HG03354 (cell line): Measurements from ENCODE around the gene SLC29A1.

ENCODE experiments used
- ATAC-seq: cut with Tn5 transposase; IDR thresholded peaks from one replicate; pipeline ENCODE4 v1.9.1; 2021; ENCODE audit warnings: mild to moderate bottlenecking; ENCODE audit not compliant: unreplicated experiment, poor library complexity, severe bottlenecking

The SLC29A1 gene

GRCh38 chr6:44262467-44263353 lies 39.3 kb downstream of the SLC29A1 start:
- ATAC-seq: no peak

- ATAC-seq: peak; percentile 17
Measured at GRCh38 chr6:44263354-44264100, 40.1 kb downstream of the SLC29A1 start.

- peak; percentile 44 for ATAC-seq
Measured at GRCh38 chr6:44264154-44265006, 41.0 kb downstream of the SLC29A1 start.

- peak; percentile 45 for ATAC-seq
Measured at GRCh38 chr6:44265007-44265721, 41.8 kb downstream of the SLC29A1 start, which contains the start of gene NFKBIE. Gene NFKBIE, minus strand, starts transcription at chr6:44265551. Its CDS starts 205 bp downstream, at chr6:44265346.

GRCh38 chr6:44265722-44266233 lies 42.4 kb downstream of the SLC29A1 start:
- ATAC-seq: no peak

- ATAC-seq: no peak
Measured at GRCh38 chr6:44266347-44266746, 43.0 kb downstream of the SLC29A1 start.

GRCh38 chr6:44267252-44267651 lies 43.9 kb downstream of the SLC29A1 start:
- no peak for ATAC-seq

- ATAC-seq: no peak
Measured at GRCh38 chr6:44268095-44268628, 44.8 kb downstream of the SLC29A1 start.

GRCh38 chr6:44269178-44269920 lies 46.0 kb downstream of the SLC29A1 start:
- no peak for ATAC-seq

- ATAC-seq: no peak
Measured at GRCh38 chr6:44269921-44270525, 46.6 kb downstream of the SLC29A1 start, which contains the start of gene TMEM151B. Gene TMEM151B, plus strand, starts transcription at chr6:44270450. Its CDS starts 293 bp downstream, at chr6:44270743.

- no peak for ATAC-seq
Measured at GRCh38 chr6:44270526-44271405, 47.4 kb downstream of the SLC29A1 start.

- no peak for ATAC-seq
Measured at GRCh38 chr6:44271406-44271723, 48.0 kb downstream of the SLC29A1 start.

GRCh38 chr6:44271914-44272313 lies 48.5 kb downstream of the SLC29A1 start:
- no peak for ATAC-seq

- ATAC-seq: no peak
Measured at GRCh38 chr6:44272529-44272928, 49.1 kb downstream of the SLC29A1 start.

GRCh38 chr6:44272999-44273566 lies 49.7 kb downstream of the SLC29A1 start:
- no peak for ATAC-seq

GRCh38 chr6:44273617-44274016 lies 50.2 kb downstream of the SLC29A1 start:
- no peak for ATAC-seq
